ENCODE data around the gene CTAGE4.

- TF ChIP-seq CTCF (IDR thresholded peaks at IDR 0.05; ENCODE audit: insufficient read depth, low read depth, low read length) (no peak), EZH2 (IDR thresholded peaks at IDR 0.05; ENCODE audit: insufficient read depth, low read length) (no peak)
These were observed 8.7 kb upstream of the CTAGE4 start for GRCh38 chr7:144174613-144175012.

All from astrocyte (in vitro differentiated cells and primary cell).